Erythroblast (primary cell): Measurements from ENCODE around the gene PCDH9.

Experiments
- DNase-seq, 2 experiments: peaks; one replicate each; lab custom pipeline; 2025; lab: John Stamatoyannopoulos, UW
- GATA1 ChIP-seq: IDR thresholded peaks from 2 replicates; pipeline ENCODE4 v1.6.1; 2011; ENCODE audit warnings: low read depth, mild to moderate bottlenecking, control low read depth, low read length, moderate library complexity
- POLR2A ChIP-seq: IDR thresholded peaks from 2 replicates; pipeline ENCODE4 v1.6.1; 2011; ENCODE audit warnings: mild to moderate bottlenecking, low read length

The PCDH9 gene

GRCh38 chr13:66359910-66360552 is 870.1 kb downstream of the PCDH9 start:
- no peak for TF ChIP-seq GATA1
- TF ChIP-seq POLR2A: no peak
- no peak for DNase-seq

GRCh38 chr13:66359393-66359792 is 870.7 kb downstream of the PCDH9 start:
- DNase-seq: no peak
- TF ChIP-seq GATA1 (no peak), POLR2A (no peak)

DNA sequence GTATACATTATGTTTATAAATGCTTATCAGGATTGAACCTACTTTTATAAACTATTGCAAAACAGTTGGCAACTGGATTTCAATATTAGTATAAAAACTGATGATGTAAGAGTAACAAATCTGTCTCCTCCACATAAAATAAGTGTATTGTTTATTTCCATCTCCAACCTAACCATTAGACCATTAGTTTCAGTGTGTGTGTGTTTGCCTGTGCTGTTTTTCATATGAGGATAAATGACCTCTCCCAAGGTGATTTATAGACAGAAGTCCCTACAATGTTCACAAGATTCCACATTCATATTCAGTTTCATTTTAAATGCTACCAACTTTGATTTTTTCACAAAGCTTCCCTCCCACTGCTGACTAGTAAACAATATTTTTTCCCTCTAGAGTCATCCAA is 871.6 kb downstream of the PCDH9 start:
- DNase-seq: no peak
- TF ChIP-seq POLR2A: no peak
- no peak for TF ChIP-seq GATA1

DNA sequence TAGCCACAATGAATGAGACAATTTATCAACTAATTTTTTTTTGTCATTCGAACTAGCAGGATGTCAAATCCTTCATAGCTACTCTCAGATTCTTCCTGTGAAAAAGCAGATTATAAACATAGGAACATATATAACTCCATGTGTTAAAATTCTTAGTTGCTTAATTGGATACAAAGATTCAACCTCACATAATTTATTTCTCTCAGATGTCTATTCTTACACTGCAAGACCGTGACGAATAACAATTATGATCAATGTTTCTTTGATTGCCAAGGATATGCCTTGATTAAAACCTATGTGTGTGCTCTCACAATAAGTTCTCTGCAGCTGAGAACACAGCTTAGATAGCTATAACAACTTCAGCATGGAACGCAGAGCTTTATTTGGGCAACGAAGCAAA is 872.7 kb downstream of the PCDH9 start:
- no peak for TF ChIP-seq GATA1
- TF ChIP-seq POLR2A: no peak
- DNase-seq: no peak

DNA sequence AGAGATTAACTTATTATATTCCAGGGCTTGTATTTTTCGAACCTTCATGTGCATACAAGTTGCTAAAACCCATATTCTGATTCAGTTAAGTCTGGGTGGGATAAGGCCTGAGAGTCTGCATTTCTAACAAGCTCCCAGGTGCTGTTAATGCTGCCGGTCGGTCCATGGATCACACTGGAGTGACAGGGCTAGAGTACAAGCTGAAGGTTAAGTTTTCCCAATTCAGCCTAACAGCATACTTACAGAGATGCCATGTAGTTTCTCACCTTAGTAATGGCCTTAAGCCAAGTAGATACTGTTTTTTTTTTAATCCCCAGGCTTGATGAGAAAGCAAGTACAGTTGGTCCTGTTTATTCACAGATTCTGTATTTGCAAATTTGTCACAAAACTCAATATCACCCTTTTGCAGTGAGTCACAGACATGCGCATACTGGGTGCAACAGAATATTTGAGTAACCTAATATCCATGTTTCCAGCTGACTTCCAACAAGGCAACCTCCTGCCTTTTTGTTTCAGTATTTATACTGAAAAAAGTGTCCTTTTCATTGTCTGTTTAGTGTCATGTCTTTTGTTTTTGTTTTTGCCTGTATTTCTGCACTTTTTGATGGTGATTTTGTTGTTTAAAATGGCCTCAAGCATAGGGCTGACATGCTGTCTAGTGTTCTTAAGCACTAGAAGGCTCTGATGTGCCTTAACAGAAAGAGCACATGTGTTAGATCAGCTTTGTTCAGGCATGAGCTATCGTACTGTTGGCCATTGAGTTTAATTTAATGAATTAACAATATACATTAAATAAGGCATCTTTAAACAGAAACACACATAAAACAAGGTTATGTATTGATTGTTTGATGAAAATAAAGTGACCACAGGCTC is 875.0 kb downstream of the PCDH9 start:
- no peak for DNase-seq

GRCh38 chr13:66353664-66354063 is 876.5 kb downstream of the PCDH9 start:
- DNase-seq: no peak
- TF ChIP-seq GATA1: no peak
- TF ChIP-seq POLR2A: no peak

More for the DNA sequence above, 875.0 kb downstream of the PCDH9 start:
- TF ChIP-seq POLR2A (no peak), GATA1 (no peak)

- no peak for TF ChIP-seq GATA1
- TF ChIP-seq POLR2A: no peak
- no peak for DNase-seq
Measured at GRCh38 chr13:66349966-66350365, 880.2 kb downstream of the PCDH9 start.

DNA sequence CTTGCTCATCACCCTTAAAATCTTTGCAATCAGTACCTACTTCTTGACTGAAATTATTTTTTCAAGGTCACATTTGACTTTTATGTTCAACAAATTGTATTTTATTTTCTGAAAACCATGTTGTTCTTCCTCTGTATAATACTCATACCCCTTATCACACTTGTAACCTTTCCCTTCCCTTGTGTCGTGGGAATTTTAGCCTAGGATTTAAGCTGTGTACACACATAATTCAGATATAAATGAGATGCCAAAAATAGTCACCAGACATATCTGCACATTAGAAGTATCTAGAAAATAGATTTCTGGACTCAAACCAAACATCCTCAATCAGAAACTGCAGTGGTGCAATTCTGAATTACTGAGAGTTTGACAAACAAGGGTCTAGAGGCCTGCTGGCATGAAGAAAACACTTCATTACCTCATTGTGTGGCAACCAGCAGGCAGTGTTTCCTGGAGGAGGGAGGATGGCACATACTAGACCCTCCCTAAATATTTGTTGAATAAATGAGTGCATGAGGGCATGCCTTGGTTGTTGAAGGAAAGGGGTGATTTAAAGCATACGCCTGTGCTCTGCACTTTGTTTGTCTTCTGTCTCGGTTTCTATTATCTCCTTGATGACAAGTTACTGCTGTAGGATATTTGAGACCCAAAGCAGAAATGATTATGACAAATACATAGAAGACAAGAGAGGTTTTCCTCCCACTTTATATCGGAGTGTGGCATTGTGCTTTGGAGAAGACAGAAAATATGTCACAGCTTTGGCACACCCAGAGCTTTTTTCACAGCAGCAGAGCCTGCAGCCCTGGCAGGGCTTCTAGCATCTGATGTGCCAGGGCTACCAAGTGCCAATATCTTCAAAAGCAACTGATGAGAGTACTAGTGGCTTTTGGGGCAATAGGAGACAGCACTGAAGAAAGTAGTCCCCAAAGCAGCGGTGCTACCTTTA is 881.1 kb downstream of the PCDH9 start:
- no peak for DNase-seq
- TF ChIP-seq GATA1 (no peak), POLR2A (no peak)

GRCh38 chr13:66347486-66348117 is 882.5 kb downstream of the PCDH9 start:
- TF ChIP-seq POLR2A (no peak), GATA1 (no peak)
- no peak for DNase-seq

- DNase-seq: no peak
- TF ChIP-seq POLR2A (no peak), GATA1 (no peak)
Measured at GRCh38 chr13:66345971-66346370, 884.2 kb downstream of the PCDH9 start.

- DNase-seq: no peak
- no peak for TF ChIP-seq GATA1
- TF ChIP-seq POLR2A: no peak
Measured at GRCh38 chr13:66345518-66345810, 884.7 kb downstream of the PCDH9 start.

- TF ChIP-seq POLR2A: no peak
Measured at GRCh38 chr13:66344805-66345517, 885.2 kb downstream of the PCDH9 start.

GRCh38 chr13:66343224-66343828 is 886.8 kb downstream of the PCDH9 start:
- no peak for TF ChIP-seq POLR2A
- no peak for TF ChIP-seq GATA1
- no peak for DNase-seq

More at GRCh38 chr13:66344805-66345517, 885.2 kb downstream of the PCDH9 start:
- no peak for DNase-seq
